ENCODE data around the gene CUBN. TPM values are rescaled to one million over a fixed set of nuclear protein-coding genes. Genes with fewer than 3 reads are reported as not detected.
A peak's percentile ranks its signal among the peaks of the same experiment; 100 is the strongest.

The CUBN gene
- total and polyA plus RNA-seq, 9 of the 15 experiments (the other 6 are each of a cell fraction or from before 2014, with no cell fraction given): 0.04 to 0.33 (median 0.09) TPM

DNA sequence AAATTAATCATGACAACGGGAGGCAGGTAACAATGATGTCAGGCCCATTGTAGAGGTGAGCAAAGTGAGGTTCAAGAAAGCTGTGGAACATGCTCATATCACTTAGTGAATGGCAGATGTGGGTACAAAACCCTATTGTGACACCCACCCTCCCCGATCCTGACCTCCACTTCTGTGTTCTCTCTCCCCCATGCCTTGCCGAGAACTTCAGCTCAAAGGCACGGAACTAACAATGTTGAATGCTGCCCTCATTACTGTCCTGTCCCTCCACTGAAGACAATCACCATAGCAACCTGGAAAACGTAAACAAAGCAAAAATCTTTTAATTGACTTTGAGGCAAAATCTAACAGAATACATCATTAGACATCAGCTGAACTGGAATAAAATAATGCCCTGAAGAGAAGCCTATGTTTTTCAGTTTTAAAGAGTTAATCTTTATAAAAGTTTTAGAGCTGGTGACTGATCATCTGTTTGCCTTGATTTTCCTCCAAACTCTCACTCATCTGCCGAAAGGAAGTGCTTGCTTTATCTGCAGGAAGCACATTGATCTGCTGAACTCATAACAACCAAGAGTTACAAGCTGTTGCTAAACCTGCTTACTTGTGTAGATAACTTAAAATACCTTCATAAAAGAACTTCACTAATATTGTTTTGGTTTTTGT lies 133.6 kb downstream of the CUBN start (continued):
- TF ChIP-seq, protein P1, sequence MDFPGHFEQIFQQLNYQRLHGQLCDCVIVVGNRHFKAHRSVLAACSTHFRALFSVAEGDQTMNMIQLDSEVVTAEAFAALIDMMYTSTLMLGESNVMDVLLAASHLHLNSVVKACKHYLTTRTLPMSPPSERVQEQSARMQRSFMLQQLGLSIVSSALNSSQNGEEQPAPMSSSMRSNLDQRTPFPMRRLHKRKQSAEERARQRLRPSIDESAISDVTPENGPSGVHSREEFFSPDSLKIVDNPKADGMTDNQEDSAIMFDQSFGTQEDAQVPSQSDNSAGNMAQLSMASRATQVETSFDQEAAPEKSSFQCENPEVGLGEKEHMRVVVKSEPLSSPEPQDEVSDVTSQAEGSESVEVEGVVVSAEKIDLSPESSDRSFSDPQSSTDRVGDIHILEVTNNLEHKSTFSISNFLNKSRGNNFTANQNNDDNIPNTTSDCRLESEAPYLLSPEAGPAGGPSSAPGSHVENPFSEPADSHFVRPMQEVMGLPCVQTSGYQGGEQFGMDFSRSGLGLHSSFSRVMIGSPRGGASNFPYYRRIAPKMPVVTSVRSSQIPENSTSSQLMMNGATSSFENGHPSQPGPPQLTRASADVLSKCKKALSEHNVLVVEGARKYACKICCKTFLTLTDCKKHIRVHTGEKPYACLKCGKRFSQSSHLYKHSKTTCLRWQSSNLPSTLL (IDR thresholded peaks at IDR 0.05): no peak
- TF ChIP-seq HMGN3 (IDR thresholded peaks at IDR 0.05; ENCODE audit: borderline replicate concordance, extremely low read depth, insufficient read length, low read depth, low read length): no peak
- TF ChIP-seq, protein P2, sequence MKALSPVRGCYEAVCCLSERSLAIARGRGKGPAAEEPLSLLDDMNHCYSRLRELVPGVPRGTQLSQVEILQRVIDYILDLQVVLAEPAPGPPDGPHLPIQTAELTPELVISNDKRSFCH (CRISPR knock-in tag; IDR thresholded peaks at IDR 0.05): no peak
- TF ChIP-seq, protein P2 (tag; IDR thresholded peaks at IDR 0.05): no peak
- no peak for TF ChIP-seq COPS2 (conservative IDR thresholded peaks at IDR 0.05)
- TF ChIP-seq MTA1 (IDR thresholded peaks at IDR 0.05; ENCODE audit: borderline replicate concordance): 0 out of 2 replicates have a peak, but pooled peaks have one; percentile 23
- TF ChIP-seq, protein P3, sequence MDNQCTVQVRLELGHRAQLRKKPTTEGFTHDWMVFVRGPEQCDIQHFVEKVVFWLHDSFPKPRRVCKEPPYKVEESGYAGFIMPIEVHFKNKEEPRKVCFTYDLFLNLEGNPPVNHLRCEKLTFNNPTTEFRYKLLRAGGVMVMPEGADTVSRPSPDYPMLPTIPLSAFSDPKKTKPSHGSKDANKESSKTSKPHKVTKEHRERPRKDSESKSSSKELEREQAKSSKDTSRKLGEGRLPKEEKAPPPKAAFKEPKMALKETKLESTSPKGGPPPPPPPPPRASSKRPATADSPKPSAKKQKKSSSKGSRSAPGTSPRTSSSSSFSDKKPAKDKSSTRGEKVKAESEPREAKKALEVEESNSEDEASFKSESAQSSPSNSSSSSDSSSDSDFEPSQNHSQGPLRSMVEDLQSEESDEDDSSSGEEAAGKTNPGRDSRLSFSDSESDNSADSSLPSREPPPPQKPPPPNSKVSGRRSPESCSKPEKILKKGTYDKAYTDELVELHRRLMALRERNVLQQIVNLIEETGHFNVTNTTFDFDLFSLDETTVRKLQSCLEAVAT (IDR thresholded peaks at IDR 0.05): no peak
- TF ChIP-seq, protein P4, sequence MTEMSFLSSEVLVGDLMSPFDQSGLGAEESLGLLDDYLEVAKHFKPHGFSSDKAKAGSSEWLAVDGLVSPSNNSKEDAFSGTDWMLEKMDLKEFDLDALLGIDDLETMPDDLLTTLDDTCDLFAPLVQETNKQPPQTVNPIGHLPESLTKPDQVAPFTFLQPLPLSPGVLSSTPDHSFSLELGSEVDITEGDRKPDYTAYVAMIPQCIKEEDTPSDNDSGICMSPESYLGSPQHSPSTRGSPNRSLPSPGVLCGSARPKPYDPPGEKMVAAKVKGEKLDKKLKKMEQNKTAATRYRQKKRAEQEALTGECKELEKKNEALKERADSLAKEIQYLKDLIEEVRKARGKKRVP (CRISPR knock-in tag; IDR thresholded peaks at IDR 0.05): no peak
- no peak for TF ChIP-seq MCM3 (IDR thresholded peaks at IDR 0.05)
- TF ChIP-seq HOXB6 (CRISPR knock-in tag; IDR thresholded peaks at IDR 0.05; ENCODE audit: borderline replicate concordance): no peak
- no peak for TF ChIP-seq ZNF583 (CRISPR knock-in tag; IDR thresholded peaks at IDR 0.05)
- peak; percentile 100 for TF ChIP-seq FOXJ2 (tag; IDR thresholded peaks at IDR 0.05)
- TF ChIP-seq POLR3G (IDR thresholded peaks at IDR 0.05; ENCODE audit: extremely low read depth, insufficient read length, insufficient replicate concordance): no peak
- TF ChIP-seq KDM2B (CRISPR knock-in tag; IDR thresholded peaks at IDR 0.05): no peak
- TF ChIP-seq ETV1 (tag; conservative IDR thresholded peaks at IDR 0.05; ENCODE audit: low read depth): peak; percentile 100
- no peak for TF ChIP-seq SMC3 (conservative IDR thresholded peaks at IDR 0.05; ENCODE audit: insufficient read depth, low read depth, low read length)
- no peak for TF ChIP-seq NR4A1 (CRISPR knock-in tag; IDR thresholded peaks at IDR 0.05)
- TF ChIP-seq NR4A1 (tag; IDR thresholded peaks at IDR 0.05): no peak
- peak in 1 of 3 experiments; percentile 10 for TF ChIP-seq YY1 (IDR thresholded peaks at IDR 0.05; ENCODE audit: borderline replicate concordance in 1 of 3, control insufficient read depth in 1 of 3, extremely low read depth in 1 of 3, insufficient read depth in 3 of 3, insufficient read length in 1 of 3, insufficient replicate concordance in 2 of 3, low read depth in 1 of 3, low read length in 2 of 3)
- TF ChIP-seq, protein P5, sequence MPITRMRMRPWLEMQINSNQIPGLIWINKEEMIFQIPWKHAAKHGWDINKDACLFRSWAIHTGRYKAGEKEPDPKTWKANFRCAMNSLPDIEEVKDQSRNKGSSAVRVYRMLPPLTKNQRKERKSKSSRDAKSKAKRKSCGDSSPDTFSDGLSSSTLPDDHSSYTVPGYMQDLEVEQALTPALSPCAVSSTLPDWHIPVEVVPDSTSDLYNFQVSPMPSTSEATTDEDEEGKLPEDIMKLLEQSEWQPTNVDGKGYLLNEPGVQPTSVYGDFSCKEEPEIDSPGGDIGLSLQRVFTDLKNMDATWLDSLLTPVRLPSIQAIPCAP (CRISPR knock-in tag; IDR thresholded peaks at IDR 0.05; ENCODE audit: borderline replicate concordance): no peak
- TF ChIP-seq CEBPB (tag; IDR thresholded peaks at IDR 0.05): peak; percentile 88
- peak; percentile 94 for TF ChIP-seq CBFA2T2 (conservative IDR thresholded peaks at IDR 0.05)

Measured in K562 (cell line).